Breast epithelium (tissue), 3 donors: ENCODE measurements around the gene FAM193A.

Source experiments
- CTCF ChIP-seq, 3 donors: fragments of 450-650 bp; IDR thresholded peaks; one replicate each; pipeline ENCODE4 v1.5.1; 2016 to 2017; ENCODE audit warnings: antibody characterized with exemption in 3 of 3, mild to moderate bottlenecking in 3 of 3, moderate library complexity in 3 of 3
- POLR2A ChIP-seq: fragments of 450-650 bp; IDR thresholded peaks from one replicate; pipeline ENCODE4 v1.6.1; 2016; ENCODE audit warnings: antibody characterized with exemption, mild to moderate bottlenecking, moderate library complexity
- POLR2AphosphoS5 ChIP-seq, 3 donors: sonication (generic); formaldehyde crosslinking; IDR thresholded peaks; one replicate each; pipeline ENCODE4 v1.6.1; 2017; ENCODE audit warnings: antibody characterized with exemption in 3 of 3

GRCh38 chr4:2643555-2643954 lies 107.1 kb downstream of the FAM193A start:
- no peak for TF ChIP-seq CTCF (IDR thresholded peaks at IDR 0.05)
- TF ChIP-seq POLR2A: no peak
- TF ChIP-seq POLR2AphosphoS5 (IDR thresholded peaks at IDR 0.05): no peak
